Adrenal gland (tissue), 5 donors: ENCODE data around the gene POLR1E.

Source experiments
- CTCF ChIP-seq, 6 experiments: fragments of 450-650 bp in 4 of 6; fragments of 200-600 bp in 2 of 6; sonication (generic) in 1 of 6; IDR thresholded peaks; 1 replicate in 5 of 6; 2 replicates in 1 of 6; pipeline versions ENCODE4 v1.5.1 to v1.8.0; 2016 to 2021; ENCODE audit warnings: antibody characterized with exemption in 6 of 6, mild to moderate bottlenecking in 2 of 6, moderate library complexity in 1 of 6
- POLR2A ChIP-seq, 2 donors: fragments of 450-650 bp; IDR thresholded peaks; one replicate each; pipeline ENCODE4 v1.6.1; 2017; ENCODE audit warnings: antibody characterized with exemption in 2 of 2, mild to moderate bottlenecking in 2 of 2, moderate library complexity in 1 of 2
- donor health status: DM: no; HTN: no; CAD: no.

GRCh38 chr9:37517923-37518322 lies 32.2 kb downstream of the POLR1E start:
- no peak for TF ChIP-seq CTCF (IDR thresholded peaks at IDR 0.05)
- TF ChIP-seq POLR2A (IDR thresholded peaks at IDR 0.05): no peak
